Liver (tissue), 3 donors: ENCODE data around the gene ERICH2.

Source experiments
- ATF3 ChIP-seq: IDR thresholded peaks from 2 replicates; pipeline ENCODE4 v1.6.1; 2016; ENCODE audit warnings: antibody characterized with exemption
- GABPA ChIP-seq, 2 donors: IDR thresholded peaks in 1 of 2; conservative IDR thresholded peaks in 1 of 2; 2 replicates each; pipeline ENCODE4 v1.6.1; 2016; ENCODE audit warnings: antibody characterized with exemption in 2 of 2, mild to moderate bottlenecking in 1 of 2, moderate library complexity in 1 of 2
- HNF4G ChIP-seq: IDR thresholded peaks from 2 replicates; pipeline ENCODE4 v1.6.1; 2016; ENCODE audit warnings: antibody characterized with exemption
- JUND ChIP-seq, 2 donors: IDR thresholded peaks; 2 replicates each; pipeline ENCODE4 v1.6.1; 2016; ENCODE audit warnings: antibody characterized with exemption in 2 of 2
- REST ChIP-seq: IDR thresholded peaks from 2 replicates; pipeline ENCODE4 v1.6.1; 2016; ENCODE audit warnings: antibody characterized with exemption, mild to moderate bottlenecking
- SP1 ChIP-seq: IDR thresholded peaks from 2 replicates; pipeline ENCODE4 v1.6.1; 2018; ENCODE audit warnings: antibody characterized with exemption, mild to moderate bottlenecking
- TAF1 ChIP-seq: conservative IDR thresholded peaks from 2 replicates; pipeline ENCODE4 v1.6.1; 2016; ENCODE audit warnings: antibody characterized with exemption, mild to moderate bottlenecking
- YY1 ChIP-seq: IDR thresholded peaks from 2 replicates; pipeline ENCODE4 v1.6.1; 2016; ENCODE audit warnings: antibody characterized with exemption, mild to moderate bottlenecking
- TF ChIP-seq, protein P1 (sequence below): fragments of 150-350 bp; IDR thresholded peaks from 2 replicates; pipeline ENCODE4 v1.5.1; 2017; ENCODE audit warnings: improper control_type of control experiment, low read depth, low read length; ENCODE audit not compliant: missing input control
- TF ChIP-seq, protein P2 (sequence below): IDR thresholded peaks from 2 replicates; pipeline ENCODE4 v1.6.1; 2016; ENCODE audit warnings: antibody characterized with exemption
- TF ChIP-seq, protein P3 (sequence below): IDR thresholded peaks from 2 replicates; pipeline ENCODE4 v1.6.1; 2016; ENCODE audit warnings: antibody characterized with exemption
- donor health status: healthy.
- donor health status: healthy.

DNA sequence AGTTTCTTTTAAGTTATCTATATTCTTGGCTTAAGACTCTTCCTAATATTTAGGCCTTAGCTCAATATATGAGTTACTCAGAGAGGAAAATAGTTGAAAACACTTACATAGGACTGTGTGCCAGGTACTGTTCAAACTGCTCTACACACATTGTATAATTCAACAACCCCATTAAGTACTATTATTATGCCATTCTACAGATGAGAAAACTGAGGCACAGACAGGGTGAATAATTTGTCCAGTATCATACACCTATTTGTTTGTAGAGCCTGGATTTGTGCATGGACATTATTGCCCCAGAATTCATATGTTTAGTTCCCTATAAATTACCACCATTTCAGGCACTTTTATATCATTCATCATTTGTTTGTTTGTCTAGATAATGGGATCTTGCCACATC lies 28.8 kb downstream of the ERICH2 start:
- TF ChIP-seq, protein P1, sequence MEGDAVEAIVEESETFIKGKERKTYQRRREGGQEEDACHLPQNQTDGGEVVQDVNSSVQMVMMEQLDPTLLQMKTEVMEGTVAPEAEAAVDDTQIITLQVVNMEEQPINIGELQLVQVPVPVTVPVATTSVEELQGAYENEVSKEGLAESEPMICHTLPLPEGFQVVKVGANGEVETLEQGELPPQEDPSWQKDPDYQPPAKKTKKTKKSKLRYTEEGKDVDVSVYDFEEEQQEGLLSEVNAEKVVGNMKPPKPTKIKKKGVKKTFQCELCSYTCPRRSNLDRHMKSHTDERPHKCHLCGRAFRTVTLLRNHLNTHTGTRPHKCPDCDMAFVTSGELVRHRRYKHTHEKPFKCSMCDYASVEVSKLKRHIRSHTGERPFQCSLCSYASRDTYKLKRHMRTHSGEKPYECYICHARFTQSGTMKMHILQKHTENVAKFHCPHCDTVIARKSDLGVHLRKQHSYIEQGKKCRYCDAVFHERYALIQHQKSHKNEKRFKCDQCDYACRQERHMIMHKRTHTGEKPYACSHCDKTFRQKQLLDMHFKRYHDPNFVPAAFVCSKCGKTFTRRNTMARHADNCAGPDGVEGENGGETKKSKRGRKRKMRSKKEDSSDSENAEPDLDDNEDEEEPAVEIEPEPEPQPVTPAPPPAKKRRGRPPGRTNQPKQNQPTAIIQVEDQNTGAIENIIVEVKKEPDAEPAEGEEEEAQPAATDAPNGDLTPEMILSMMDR, result no peak
- TF ChIP-seq JUND (IDR thresholded peaks at IDR 0.05) (no peak), HNF4G (no peak), YY1 (no peak), TAF1 (no peak), SP1 (no peak), GABPA (IDR thresholded peaks at IDR 0.05 in 1 of 2, conservative IDR thresholded peaks at IDR 0.05 in 1 of 2) (no peak), ATF3 (no peak), REST (no peak)
- TF ChIP-seq, protein P2, sequence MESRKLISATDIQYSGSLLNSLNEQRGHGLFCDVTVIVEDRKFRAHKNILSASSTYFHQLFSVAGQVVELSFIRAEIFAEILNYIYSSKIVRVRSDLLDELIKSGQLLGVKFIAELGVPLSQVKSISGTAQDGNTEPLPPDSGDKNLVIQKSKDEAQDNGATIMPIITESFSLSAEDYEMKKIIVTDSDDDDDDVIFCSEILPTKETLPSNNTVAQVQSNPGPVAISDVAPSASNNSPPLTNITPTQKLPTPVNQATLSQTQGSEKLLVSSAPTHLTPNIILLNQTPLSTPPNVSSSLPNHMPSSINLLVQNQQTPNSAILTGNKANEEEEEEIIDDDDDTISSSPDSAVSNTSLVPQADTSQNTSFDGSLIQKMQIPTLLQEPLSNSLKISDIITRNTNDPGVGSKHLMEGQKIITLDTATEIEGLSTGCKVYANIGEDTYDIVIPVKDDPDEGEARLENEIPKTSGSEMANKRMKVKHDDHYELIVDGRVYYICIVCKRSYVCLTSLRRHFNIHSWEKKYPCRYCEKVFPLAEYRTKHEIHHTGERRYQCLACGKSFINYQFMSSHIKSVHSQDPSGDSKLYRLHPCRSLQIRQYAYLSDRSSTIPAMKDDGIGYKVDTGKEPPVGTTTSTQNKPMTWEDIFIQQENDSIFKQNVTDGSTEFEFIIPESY, result no peak
- TF ChIP-seq, protein P3, sequence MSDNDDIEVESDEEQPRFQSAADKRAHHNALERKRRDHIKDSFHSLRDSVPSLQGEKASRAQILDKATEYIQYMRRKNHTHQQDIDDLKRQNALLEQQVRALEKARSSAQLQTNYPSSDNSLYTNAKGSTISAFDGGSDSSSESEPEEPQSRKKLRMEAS, result no peak
